ENCODE data around the gene B4GALNT3.

DNA sequence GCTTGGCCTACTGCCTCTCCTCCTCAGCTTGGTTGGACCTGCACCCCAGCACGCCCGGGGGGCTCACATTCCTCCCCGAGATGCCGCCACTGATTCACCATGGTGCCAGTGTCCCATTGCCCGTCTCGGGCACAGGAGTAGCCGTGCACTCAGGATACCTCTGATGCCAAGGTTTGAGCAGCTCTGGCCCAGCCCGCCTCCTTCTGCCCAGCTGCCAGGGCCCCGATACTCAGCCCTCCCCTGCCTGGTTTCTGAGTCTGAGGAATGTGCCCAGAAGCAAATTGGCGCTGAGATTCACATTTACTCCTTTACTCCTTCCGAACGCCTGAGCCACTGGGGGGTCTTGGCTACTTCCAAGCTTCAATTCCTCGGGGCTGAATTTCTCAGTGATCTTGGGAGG, 140.0 kb downstream of the B4GALNT3 start:
- TF ChIP-seq, protein P1, sequence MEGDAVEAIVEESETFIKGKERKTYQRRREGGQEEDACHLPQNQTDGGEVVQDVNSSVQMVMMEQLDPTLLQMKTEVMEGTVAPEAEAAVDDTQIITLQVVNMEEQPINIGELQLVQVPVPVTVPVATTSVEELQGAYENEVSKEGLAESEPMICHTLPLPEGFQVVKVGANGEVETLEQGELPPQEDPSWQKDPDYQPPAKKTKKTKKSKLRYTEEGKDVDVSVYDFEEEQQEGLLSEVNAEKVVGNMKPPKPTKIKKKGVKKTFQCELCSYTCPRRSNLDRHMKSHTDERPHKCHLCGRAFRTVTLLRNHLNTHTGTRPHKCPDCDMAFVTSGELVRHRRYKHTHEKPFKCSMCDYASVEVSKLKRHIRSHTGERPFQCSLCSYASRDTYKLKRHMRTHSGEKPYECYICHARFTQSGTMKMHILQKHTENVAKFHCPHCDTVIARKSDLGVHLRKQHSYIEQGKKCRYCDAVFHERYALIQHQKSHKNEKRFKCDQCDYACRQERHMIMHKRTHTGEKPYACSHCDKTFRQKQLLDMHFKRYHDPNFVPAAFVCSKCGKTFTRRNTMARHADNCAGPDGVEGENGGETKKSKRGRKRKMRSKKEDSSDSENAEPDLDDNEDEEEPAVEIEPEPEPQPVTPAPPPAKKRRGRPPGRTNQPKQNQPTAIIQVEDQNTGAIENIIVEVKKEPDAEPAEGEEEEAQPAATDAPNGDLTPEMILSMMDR (IDR thresholded peaks at IDR 0.05; ENCODE audit: low read length) = no peak
- TF ChIP-seq EZH2 (IDR thresholded peaks at IDR 0.05; ENCODE audit: borderline replicate concordance, low read length) = no peak

Data from OCI-LY1 (cell line).